OCI-LY7 (cell line): ENCODE results near the gene MARVELD3. TPM values are rescaled to one million over a fixed set of nuclear protein-coding genes. Genes with fewer than 3 reads are reported as not detected.
"Not testable (repeated sequence)": the region's sequence is repeated elsewhere in the genome, so short reads cannot be mapped to it uniquely, and the experiment has no call there.

Source experiments
- BruUV-seq: library from RNA; stranded (reverse); fragments of 400-500 nt; replicated peaks from 2 replicates; lab custom pipeline; 2021; lab: Mats Ljungman, UMichigan
- CTCF ChIA-PET: fragments of 300-600 bp; sonication (Branson Sonifier 250); formaldehyde crosslinking; loops from one replicate; lab custom pipeline; 2022; ENCODE audit warnings: antibody characterized with exemption; ENCODE audit not compliant: unreplicated experiment; lab: Charles Lee
- POLR2A ChIA-PET: fragments of 300-600 bp; sonication (Branson Sonifier 250); formaldehyde crosslinking; loops from one replicate; lab custom pipeline; 2022; ENCODE audit warnings: antibody characterized with exemption; lab: Charles Lee
- DNase-seq: peaks from one replicate; pipeline ENCODE4 v3.0.0-alpha.2; 2015; ENCODE audit warnings: low spot score
- H2AFZ ChIP-seq: fragments of 200-600 bp; sonication (generic), shearing (Covaris generic); 2 replicates; pipeline ENCODE4 v1.6.1; 2014; ENCODE audit warnings: mild to moderate bottlenecking, antibody characterized with exemption, low read length, moderate library complexity
- H3K27ac ChIP-seq: fragments of 200-600 bp; sonication (generic); 2 replicates; pipeline ENCODE4 v1.5.1; 2014; ENCODE audit warnings: mixed run types, low read depth, mild to moderate bottlenecking, moderate library complexity, low read length, inconsistent platforms; ENCODE audit not compliant: poor library complexity, severe bottlenecking
- H3K36me3 ChIP-seq: fragments of 200-600 bp; sonication (generic); 2 replicates; pipeline ENCODE4 v1.6.1; 2014; ENCODE audit warnings: mild to moderate bottlenecking, antibody characterized with exemption, low read length, moderate library complexity, mixed read lengths; ENCODE audit not compliant: insufficient read depth
- H3K4me1 ChIP-seq: fragments of 200-600 bp; sonication (generic); 2 replicates; pipeline ENCODE4 v1.5.1; 2014; ENCODE audit warnings: mild to moderate bottlenecking, low read length; ENCODE audit not compliant: insufficient read depth, poor library complexity, severe bottlenecking
- H3K4me2 ChIP-seq: fragments of 200-600 bp; sonication (generic); 2 replicates; pipeline ENCODE4 v1.6.1; 2014; ENCODE audit warnings: mild to moderate bottlenecking, low read length
- H3K4me3 ChIP-seq: fragments of 200-600 bp; sonication (generic); 2 replicates; pipeline ENCODE4 v1.5.1; 2014; ENCODE audit warnings: mild to moderate bottlenecking, low read depth, low read length; ENCODE audit not compliant: poor library complexity, severe bottlenecking
- H3K79me2 ChIP-seq: fragments of 200-600 bp; sonication (generic); 2 replicates; pipeline ENCODE4 v1.6.1; 2016; ENCODE audit warnings: low read depth, mild to moderate bottlenecking, low read length, moderate library complexity, mixed read lengths; ENCODE audit not compliant: insufficient read depth
- H3K9me2 ChIP-seq: fragments of 200-600 bp; sonication (generic); 2 replicates; pipeline ENCODE4 v1.6.1; 2016; ENCODE audit warnings: mild to moderate bottlenecking, low read length, mixed read lengths; ENCODE audit not compliant: insufficient read depth
- H3K9me3 ChIP-seq: fragments of 200-600 bp; sonication (generic); 2 replicates; pipeline ENCODE4 v1.6.1; 2014; ENCODE audit warnings: mild to moderate bottlenecking, mixed run types, low read length, mixed read lengths
- H4K20me1 ChIP-seq: fragments of 200-600 bp; sonication (generic); 2 replicates; pipeline ENCODE4 v1.6.1; 2014; ENCODE audit warnings: mild to moderate bottlenecking, antibody characterized with exemption, low read length, moderate library complexity, mixed read lengths; ENCODE audit not compliant: insufficient read depth
- CTCF ChIP-seq: fragments of 200-600 bp; sonication (generic); conservative IDR thresholded peaks from 2 replicates; pipeline ENCODE4 v1.5.1; 2014; ENCODE audit warnings: mild to moderate bottlenecking, antibody characterized with exemption, low read length, moderate library complexity, mixed read lengths
- EZH2phosphoT487 ChIP-seq: fragments of 200-600 bp; sonication (generic); IDR thresholded peaks from 2 replicates; pipeline ENCODE4 v1.6.1; 2018; ENCODE audit warnings: low read depth, borderline replicate concordance, mild to moderate bottlenecking, mixed run types, antibody characterized with exemption, low read length, moderate library complexity, mixed read lengths
- intact Hi-C: fragments of 100-400 bp; cut with micrococcal nuclease; formaldehyde crosslinking; loops from one replicate; pipeline ENCODE4 v1.10.0; 2022; ENCODE audit not compliant: unreplicated experiment
- total RNA-seq, 2 experiments: library from RNA; depleted of rRNA in 1 of 2; stranded (reverse); fragments of >200 nt in 1 of 2; shearing (Covaris generic) in 1 of 2; gene quantifications; 2 replicates each; pipeline ENCODE4 v1.2.3, GENCODE V29; 2014 to 2022

MARVELD3 gene
- total RNA-seq, 2 experiments from 2014 or later = not detected

DNA sequence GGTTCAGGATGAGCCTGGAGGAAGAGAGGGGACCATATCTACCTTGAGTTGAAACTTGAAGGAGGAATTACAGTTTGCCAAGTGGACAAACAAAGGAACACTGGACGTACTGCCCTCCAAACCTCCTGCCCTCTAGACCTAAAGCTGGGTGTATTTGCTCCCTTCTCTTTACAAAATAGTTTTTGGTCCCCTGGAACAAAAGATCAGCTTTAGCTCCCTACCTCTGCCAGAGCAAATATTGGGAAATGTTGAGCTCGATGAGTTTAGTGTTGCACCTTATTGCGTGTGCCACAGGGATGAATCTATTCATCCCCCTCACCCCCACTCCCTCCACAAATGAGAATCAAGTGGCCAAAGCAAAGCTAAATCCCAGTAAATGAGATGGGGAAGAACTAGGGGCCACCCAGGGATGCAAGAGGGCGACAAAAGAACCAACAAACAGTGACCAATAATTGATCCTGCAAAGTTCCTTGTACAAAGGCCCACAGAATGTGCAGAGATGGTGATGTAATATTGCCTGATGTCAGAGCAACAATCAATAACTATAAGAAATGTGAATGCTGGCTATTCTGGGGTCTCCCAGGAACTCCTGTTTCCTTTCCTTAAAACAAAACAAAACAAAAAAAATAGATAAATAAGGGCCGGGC, 31.9 kb upstream of the MARVELD3 start:
- Histone ChIP-seq H3K4me2 (no peak overlapping the region), H3K9me3 (no peaks in the 10 kb centered on the region), H3K36me3 (no peaks in the 10 kb centered on the region), H3K9me2 (no peaks in the 10 kb centered on the region), H3K27ac (no peak overlapping the region), H2AFZ (no peak overlapping the region), H3K4me1 (no peaks in the 10 kb centered on the region), H3K79me2 (no peaks in the 10 kb centered on the region), H3K4me3 (no peak overlapping the region), H4K20me1 (no peaks in the 10 kb centered on the region)
- POLR2A ChIA-PET = no interaction called here
- CTCF ChIA-PET = no interaction called here
- BruUV-seq = no TSS peak
- TF ChIP-seq EZH2phosphoT487 (no peak), CTCF (no peak)
- intact Hi-C loops = no loop called here
- DNase-seq = no peak

- H2AFZ ChIP-seq, H3K27ac ChIP-seq, H3K4me3 ChIP-seq, H3K79me2 ChIP-seq, H4K20me1 ChIP-seq, DNase-seq, H3K4me1 ChIP-seq, H3K9me3 ChIP-seq, CTCF ChIA-PET, BruUV-seq, H3K9me2 ChIP-seq, H3K4me2 ChIP-seq, intact Hi-C loops, H3K36me3 ChIP-seq: not testable (repeated sequence)
- POLR2A ChIA-PET = interaction anchor here (0.6 kb wide), 1 partner anchor 104 kb away, joined by 4 read pairs; no protein-coding TSS in a partner anchor
Measured at GRCh38 chr16:71595340-71595826, 30.6 kb upstream of the MARVELD3 start.

GRCh38 chr16:71598426-71598825, 27.6 kb upstream of the MARVELD3 start:
- H3K36me3 ChIP-seq, H3K4me2 ChIP-seq, BruUV-seq, H3K79me2 ChIP-seq, DNase-seq, H3K4me3 ChIP-seq, H3K9me2 ChIP-seq, CTCF ChIA-PET, H3K9me3 ChIP-seq, H3K27ac ChIP-seq, POLR2A ChIA-PET, intact Hi-C loops, H3K4me1 ChIP-seq, H2AFZ ChIP-seq, H4K20me1 ChIP-seq: not testable (repeated sequence)
